Smooth muscle cell (in vitro differentiated cells): ENCODE measurements around the gene REEP2. TPM values are rescaled to one million over a fixed set of nuclear protein-coding genes. Genes with fewer than 3 reads are reported as not detected.
"Not testable (repeated sequence)": the region's sequence is repeated elsewhere in the genome, so short reads cannot be mapped to it uniquely, and the experiment has no call there.

Experiments used
- DNase-seq: peaks from one replicate; lab custom pipeline; 2025; ENCODE audit not compliant: unreplicated experiment; lab: John Stamatoyannopoulos, UW
- H2AFZ ChIP-seq: fragments of 200-600 bp; sonication (generic); 2 replicates; pipeline ENCODE4 v1.6.0; 2016; ENCODE audit warnings: antibody characterized with exemption, low read depth, mild to moderate bottlenecking
- H3F3A ChIP-seq: fragments of 200-600 bp; sonication (generic); 2 replicates; pipeline ENCODE4 v1.6.0; 2017; ENCODE audit warnings: antibody characterized with exemption, low read depth
- H3K27ac ChIP-seq: fragments of 200-600 bp; sonication (generic); 2 replicates; pipeline ENCODE4 v1.5.1; 2016; ENCODE audit warnings: low read depth, mild to moderate bottlenecking
- H3K27me3 ChIP-seq: fragments of 200-600 bp; sonication (generic); 2 replicates; pipeline ENCODE4 v1.6.1; 2016; ENCODE audit warnings: low read depth, mild to moderate bottlenecking
- H3K36me3 ChIP-seq: fragments of 200-600 bp; sonication (generic); 2 replicates; pipeline ENCODE4 v1.5.1; 2016; ENCODE audit warnings: low read depth
- H3K4me1 ChIP-seq: fragments of 200-600 bp; sonication (generic); 2 replicates; pipeline ENCODE4 v1.5.1; 2016; ENCODE audit warnings: low read depth
- H3K4me2 ChIP-seq: fragments of 200-600 bp; sonication (generic); 2 replicates; pipeline ENCODE4 v1.6.0; 2016; ENCODE audit warnings: mild to moderate bottlenecking
- H3K4me3 ChIP-seq: fragments of 200-600 bp; sonication (generic); 2 replicates; pipeline ENCODE4 v1.5.1; 2016; ENCODE audit warnings: mild to moderate bottlenecking
- H3K79me2 ChIP-seq: fragments of 200-600 bp; sonication (generic); 2 replicates; pipeline ENCODE4 v1.6.0; 2016; ENCODE audit warnings: low read depth, mild to moderate bottlenecking
- H3K9ac ChIP-seq: fragments of 200-600 bp; sonication (generic); 2 replicates; pipeline ENCODE4 v1.6.0; 2016; ENCODE audit warnings: low read depth
- H3K9me3 ChIP-seq: fragments of 200-600 bp; sonication (generic); replicated peaks from 2 replicates; pipeline ENCODE4 v1.5.1; 2016; ENCODE audit warnings: low read depth
- H4K20me1 ChIP-seq: fragments of 200-600 bp; sonication (generic); 2 replicates; pipeline ENCODE4 v1.6.0; 2016; ENCODE audit warnings: low read depth
- CTCF ChIP-seq: fragments of 200-600 bp; sonication (generic); IDR thresholded peaks from 2 replicates; pipeline ENCODE4 v1.5.1; 2017; ENCODE audit warnings: borderline replicate concordance, mild to moderate bottlenecking, antibody characterized with exemption; ENCODE audit not compliant: insufficient read depth, poor library complexity, severe bottlenecking
- WGBS: methylation state at CpG from one replicate; pipeline ENCODE4 v1.1.7; 2016; ENCODE audit warnings: low lambda C conversion rate; 5-methylcytosine and 5-hydroxymethylcytosine counted together
- polyA plus RNA-seq: library from polyadenylated mRNA; unstranded; fragments of >200 nt; fragmentation: Nextera tagmentation; extraction: Ambion mirVana; gene quantifications from 2 replicates; pipeline ENCODE4 v1.2.1, GENCODE V29; 2016
- total RNA-seq: library from RNA; depleted of rRNA; stranded (reverse); fragments of >200 nt; gene quantifications from 2 replicates; pipeline ENCODE4 v1.2.3, GENCODE V29; 2014

The REEP2 gene
- total and polyA plus RNA-seq, 2 experiments from 2014 or later = 4.0 to 5.4 TPM

GRCh38 chr5:138471052-138471361, 32.1 kb downstream of the REEP2 start:
- no peak overlapping the region for H3K4me3 ChIP-seq
- H3F3A ChIP-seq = peaks cover 30% of the 10 kb centered on the region
- no peaks in the 10 kb centered on the region for H3K27me3 ChIP-seq
- H3K4me2 ChIP-seq = no peak overlapping the region
- peaks cover 4% of the 10 kb centered on the region for H3K36me3 ChIP-seq
- no peak overlapping the region for H2AFZ ChIP-seq
- H4K20me1 ChIP-seq = peaks cover 39% of the 10 kb centered on the region
- peaks cover 5% of the 10 kb centered on the region for H3K79me2 ChIP-seq
- no peak for TF ChIP-seq CTCF
- no peak overlapping the region for H3K27ac ChIP-seq
- DNase-seq = no peak
- H3K4me1 ChIP-seq = no peaks in the 10 kb centered on the region
- H3K9me3 ChIP-seq = no peaks in the 10 kb centered on the region
- WGBS = 92% methylated on average over 2 of the region's 2 CpGs
- no peak overlapping the region for H3K9ac ChIP-seq

GRCh38 chr5:138472353-138472752, 33.5 kb downstream of the REEP2 start:
- Histone ChIP-seq H3K4me2 (no peak overlapping the region), H3K27ac (no peak overlapping the region), H3K79me2 (no peaks in the 10 kb centered on the region), H3K9me3 (no peaks in the 10 kb centered on the region), H3K36me3 (peaks cover 4% of the 10 kb centered on the region), H4K20me1 (peaks cover 25% of the 10 kb centered on the region), H3K9ac (no peak overlapping the region), H2AFZ (no peak overlapping the region), H3F3A (peaks cover 16% of the 10 kb centered on the region), H3K4me1 (no peaks in the 10 kb centered on the region), H3K27me3 (no peaks in the 10 kb centered on the region), H3K4me3 (no peak overlapping the region)
- no peak for TF ChIP-seq CTCF
- WGBS = 43% methylated on average over 6 of the region's 6 CpGs
- no peak for DNase-seq

GRCh38 chr5:138473151-138473550, 34.3 kb downstream of the REEP2 start:
- H2AFZ ChIP-seq, H3K79me2 ChIP-seq, H3K27ac ChIP-seq, H3K9ac ChIP-seq, H3K4me3 ChIP-seq, DNase-seq, H3K27me3 ChIP-seq, H3K4me2 ChIP-seq, H3K36me3 ChIP-seq, H3F3A ChIP-seq, H3K4me1 ChIP-seq, H3K9me3 ChIP-seq: not testable (repeated sequence)
- 94% methylated on average over 5 of the region's 5 CpGs for WGBS
- peaks cover 17% of the 10 kb centered on the region for H4K20me1 ChIP-seq

GRCh38 chr5:138476918-138477317, 38.1 kb downstream of the REEP2 start:
- no peaks in the 10 kb centered on the region for H3K27me3 ChIP-seq
- WGBS = 96% methylated on average over 7 of the region's 7 CpGs
- no peaks in the 10 kb centered on the region for H3F3A ChIP-seq
- no peaks in the 10 kb centered on the region for H3K4me1 ChIP-seq
- H3K9ac ChIP-seq = no peak overlapping the region
- H3K4me3 ChIP-seq = no peak overlapping the region
- no peak for TF ChIP-seq CTCF
- H3K27ac ChIP-seq = no peak overlapping the region
- no peaks in the 10 kb centered on the region for H3K36me3 ChIP-seq
- no peaks in the 10 kb centered on the region for H3K79me2 ChIP-seq
- H3K4me2 ChIP-seq = no peak overlapping the region
- H3K9me3 ChIP-seq = no peaks in the 10 kb centered on the region
- H4K20me1 ChIP-seq = no peaks in the 10 kb centered on the region
- H2AFZ ChIP-seq = no peak overlapping the region
- DNase-seq = no peak
